Renal cortical epithelial cell (primary cell): ENCODE measurements around the gene ZNF627. TPM values are rescaled to one million over a fixed set of nuclear protein-coding genes. Genes with fewer than 3 reads are reported as not detected.
"Not testable (repeated sequence)": the region's sequence is repeated elsewhere in the genome, so short reads cannot be mapped to it uniquely, and the experiment has no call there.

Experiments used
- DNase-seq: peaks from one replicate; pipeline ENCODE4 v3.0.0-alpha.2; 2011; ENCODE audit warnings: low read depth
- total RNA-seq: library from RNA; depleted of rRNA; stranded (reverse); fragments of >200 nt; gene quantifications from 2 replicates; pipeline ENCODE4 v1.2.3, GENCODE V29; 2014

The ZNF627 gene
- total RNA-seq: 34.0 and 38.3 TPM in 2 replicates

GRCh38 chr19:11597202-11598102 lies at the start of gene ZNF627:
Gene ZNF627, plus strand, starts transcription at chr19:11597483. Its CDS starts 145 bp downstream, at chr19:11597628.
- DNase-seq: peak; percentile 95

GRCh38 chr19:11547929-11548700 lies 49.2 kb upstream of the ZNF627 start:
- no peak for DNase-seq

DNA sequence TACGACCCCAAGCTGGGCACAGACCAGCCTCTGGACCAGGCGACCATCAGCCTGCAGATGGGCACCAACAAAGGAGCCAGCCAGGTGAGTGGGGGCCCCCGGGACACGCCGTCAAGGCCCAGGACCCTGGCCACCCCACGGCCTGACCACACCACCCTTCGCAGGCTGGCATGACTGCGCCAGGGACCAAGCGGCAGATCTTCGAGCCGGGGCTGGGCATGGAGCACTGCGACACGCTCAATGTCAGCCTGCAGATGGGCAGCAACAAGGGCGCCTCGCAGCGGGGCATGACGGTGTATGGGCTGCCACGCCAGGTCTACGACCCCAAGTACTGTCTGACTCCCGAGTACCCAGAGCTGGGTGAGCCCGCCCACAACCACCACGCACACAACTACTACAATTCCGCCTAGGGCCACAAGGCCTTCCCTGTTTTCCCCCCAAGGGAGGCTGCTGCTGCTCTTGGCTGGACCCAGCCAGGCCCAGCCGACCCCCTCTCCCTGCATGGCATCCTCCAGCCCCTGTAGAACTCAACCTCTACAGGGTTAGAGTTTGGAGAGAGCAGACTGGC lies 47.8 kb upstream of the ZNF627 start:
- no peak for DNase-seq

DNA sequence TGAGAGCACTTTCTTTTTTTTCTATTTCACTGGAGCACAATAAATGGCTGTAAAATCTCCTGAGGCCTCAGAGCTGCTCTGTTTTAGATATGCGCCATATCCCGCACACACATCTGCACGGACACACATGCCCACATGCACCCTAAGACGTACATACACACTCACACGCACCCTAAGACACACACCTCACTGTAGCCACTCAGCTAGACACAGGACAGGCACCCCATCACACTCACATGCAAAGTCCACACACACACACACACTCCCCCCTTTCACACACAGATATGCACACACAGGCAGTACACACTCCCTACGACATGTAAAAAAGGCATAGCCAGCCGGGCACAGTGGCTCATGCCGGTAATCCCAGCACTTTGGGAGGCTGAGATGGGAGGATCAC lies 47.0 kb upstream of the ZNF627 start:
- no peak for DNase-seq

GRCh38 chr19:11551603-11552235 lies 45.6 kb upstream of the ZNF627 start:
- DNase-seq: no peak

DNA sequence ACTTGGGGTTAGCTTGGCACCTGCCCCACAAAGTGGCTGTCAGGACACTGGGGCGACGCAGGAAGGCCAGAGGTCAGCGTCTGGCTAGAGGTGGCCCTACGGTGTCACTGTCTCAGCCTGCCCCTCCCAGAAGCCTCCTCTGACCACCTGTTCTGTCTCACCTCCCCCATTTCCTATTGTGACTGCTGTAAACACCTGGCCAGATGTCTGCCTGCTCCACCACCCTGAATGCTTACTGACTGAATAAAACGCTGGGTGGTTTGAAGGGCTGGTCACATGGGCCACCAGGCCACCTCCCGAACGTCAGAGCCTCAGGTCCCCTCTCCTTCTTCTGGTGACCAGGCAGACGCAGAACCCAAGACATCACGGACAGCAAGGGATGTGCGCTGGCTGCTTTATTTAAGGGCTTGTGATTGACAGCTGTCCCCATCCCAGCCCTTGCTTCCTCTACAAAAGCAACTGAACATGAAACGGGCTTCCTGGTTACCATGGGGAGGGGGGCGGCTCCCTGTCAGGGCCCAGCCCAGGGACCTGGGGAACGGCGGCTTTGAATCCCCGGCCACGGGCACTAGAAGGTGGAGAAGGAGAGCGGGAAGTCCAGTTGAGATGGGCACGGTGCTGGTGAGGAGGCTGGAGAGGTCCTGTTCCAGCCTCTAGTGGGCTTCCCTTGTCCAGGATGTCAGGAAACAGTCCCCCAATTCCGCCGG lies 44.5 kb upstream of the ZNF627 start:
- DNase-seq: no peak

DNA sequence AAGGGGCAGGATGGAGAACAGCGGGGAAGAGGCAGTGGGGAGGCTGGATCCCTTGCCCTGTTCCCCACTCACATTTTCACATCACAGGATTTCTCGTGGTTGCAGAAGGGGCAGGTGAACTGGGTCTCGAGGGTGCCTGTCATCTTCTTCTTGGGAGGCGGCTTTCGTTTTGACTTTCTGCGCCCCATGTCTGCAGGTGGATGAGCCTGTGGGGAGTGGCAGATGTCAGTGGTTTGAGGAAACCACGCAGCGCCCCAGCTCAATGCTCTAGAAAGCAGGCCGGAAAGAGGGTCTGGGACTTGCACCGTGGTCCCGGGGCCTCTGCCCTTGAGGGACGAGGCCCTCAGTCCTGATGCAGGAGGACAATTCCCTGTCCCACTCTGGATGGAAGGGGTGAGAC lies 43.1 kb upstream of the ZNF627 start:
- DNase-seq: no peak

- DNase-seq: no peak
These were observed 42.0 kb upstream of the ZNF627 start for GRCh38 chr19:11555246-11555645.

GRCh38 chr19:11556634-11557420 lies 40.5 kb upstream of the ZNF627 start:
- DNase-seq: no peak

DNA sequence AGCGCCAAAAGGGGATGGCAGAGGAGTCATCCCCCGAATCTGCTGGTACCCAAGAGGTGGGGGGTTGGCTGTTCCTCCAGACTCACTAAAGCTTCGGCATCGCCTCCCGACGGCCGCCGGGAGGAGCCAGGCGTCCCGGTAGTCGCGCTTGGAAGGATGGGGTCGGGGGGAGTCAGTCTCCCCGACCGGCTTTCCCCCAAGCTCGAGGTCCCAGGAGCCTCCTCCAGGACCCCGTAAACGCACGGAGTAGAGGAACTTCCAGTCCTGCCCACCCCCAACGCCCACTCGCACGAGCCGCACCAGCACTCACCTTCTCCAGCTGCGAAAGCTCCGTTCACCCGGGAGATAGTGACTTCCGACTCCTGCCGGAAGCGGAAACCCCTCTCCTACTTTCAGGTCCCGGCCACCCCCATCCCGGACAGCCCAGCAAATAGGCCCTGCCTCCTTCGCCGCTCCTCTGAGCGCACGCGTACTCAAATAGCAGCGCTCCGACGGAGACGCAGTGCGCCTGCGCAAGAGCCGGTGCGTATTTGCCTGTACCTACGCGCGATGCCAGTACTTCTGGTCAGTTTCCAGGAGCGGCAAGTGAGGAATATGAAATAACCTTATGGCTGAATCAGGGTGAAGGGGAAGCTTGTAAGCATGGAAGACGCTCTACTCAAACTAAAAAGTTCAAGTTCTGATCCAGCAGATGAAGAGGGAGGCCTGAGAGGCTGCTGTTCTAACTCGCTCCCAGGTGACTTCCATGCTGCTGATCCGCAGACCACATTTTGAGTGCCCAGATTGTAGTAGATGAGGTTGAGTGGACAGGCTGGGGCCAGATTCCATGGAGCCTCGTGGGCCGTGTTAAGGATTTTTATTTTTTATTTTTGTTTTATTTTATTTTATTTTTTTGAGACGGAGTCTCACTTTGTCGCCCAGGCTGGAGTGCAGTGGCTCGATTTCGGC lies 38.1 kb upstream of the ZNF627 start, which contains the start of gene ELOF1:
Gene ELOF1, minus strand, starts transcription at position 350 of the 948 bp plus-strand sequence. CDS start 4,883 bp downstream, outside the sequence.
- peak; percentile 95 for DNase-seq

- peak; percentile 77 for DNase-seq
These were observed 36.8 kb upstream of the ZNF627 start for GRCh38 chr19:11560404-11561051.

- DNase-seq: no peak
These were observed 33.8 kb upstream of the ZNF627 start for GRCh38 chr19:11563532-11563931.

DNA sequence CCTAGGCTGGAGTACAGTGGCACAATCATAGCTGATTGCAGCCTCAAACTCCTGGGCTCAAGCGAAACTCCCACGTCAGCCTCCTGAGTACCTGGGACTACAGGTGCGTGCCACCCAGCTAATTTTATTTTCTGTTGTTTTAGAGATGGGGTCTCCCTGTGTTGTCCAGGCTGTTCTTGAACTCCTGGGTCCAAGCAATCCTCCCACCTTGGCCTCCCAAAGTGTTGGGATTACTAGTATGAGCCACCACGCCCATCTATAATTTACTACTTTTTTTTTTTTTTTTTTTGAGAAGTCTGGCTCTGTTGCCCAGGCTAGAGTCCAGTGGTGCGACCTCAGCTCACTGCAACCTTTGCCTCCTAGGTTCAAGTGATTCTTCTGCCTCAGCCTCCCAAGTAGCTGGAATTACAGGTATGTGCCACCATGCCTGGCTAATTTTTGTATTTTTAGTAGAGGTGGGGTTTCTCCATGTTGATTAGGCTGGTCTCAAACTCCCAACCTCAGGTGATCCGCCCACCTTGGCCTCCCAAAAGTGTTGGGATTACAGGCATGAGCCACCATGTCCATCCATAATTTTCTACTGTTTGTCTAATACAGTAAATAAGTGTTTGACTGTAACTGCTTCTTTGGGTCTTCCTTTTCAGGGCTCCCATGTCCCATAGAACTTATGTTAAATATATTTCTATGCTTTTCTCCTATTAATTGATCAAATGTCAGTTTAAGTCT lies 33.0 kb upstream of the ZNF627 start:
- not testable (repeated sequence) for DNase-seq

DNA sequence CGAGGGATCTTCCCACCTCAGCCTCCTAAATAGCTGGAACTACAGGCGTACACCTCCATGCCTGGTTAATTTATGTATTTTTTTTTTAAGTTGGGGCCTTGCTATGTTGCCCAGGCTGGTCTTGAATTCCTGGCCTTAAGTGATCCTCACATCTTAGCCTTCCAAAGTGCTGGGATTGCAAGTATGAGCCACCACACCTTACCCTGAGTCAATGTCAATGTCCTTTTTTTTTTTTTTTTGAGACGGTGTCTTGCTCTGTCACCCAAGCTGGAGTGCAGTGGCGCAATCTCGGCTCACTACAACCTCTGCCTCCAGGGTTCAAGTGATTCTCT lies 31.7 kb upstream of the ZNF627 start:
- DNase-seq: not testable (repeated sequence)

DNA sequence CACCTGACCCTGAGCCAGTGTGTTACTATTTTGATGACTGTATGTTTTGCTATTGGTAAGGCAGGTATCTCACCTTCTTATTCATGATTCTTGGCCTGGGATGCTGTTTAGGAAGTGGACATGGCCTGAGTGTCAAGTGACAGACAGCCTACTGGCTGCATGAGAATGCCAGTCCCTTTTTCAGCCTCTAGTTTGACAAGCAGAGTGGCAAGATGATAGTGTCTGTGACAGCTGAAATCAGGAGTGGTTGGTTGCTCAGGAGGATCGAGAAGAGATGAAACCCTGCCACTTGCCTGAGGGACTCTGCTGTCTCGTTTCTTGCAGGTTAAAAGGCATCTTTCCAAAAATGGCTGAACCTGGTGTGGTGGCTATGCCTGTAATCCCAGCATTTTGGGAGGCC lies 31.1 kb upstream of the ZNF627 start:
- no peak for DNase-seq

- DNase-seq: no peak
These were observed 27.2 kb upstream of the ZNF627 start for GRCh38 chr19:11570039-11570462.

DNA sequence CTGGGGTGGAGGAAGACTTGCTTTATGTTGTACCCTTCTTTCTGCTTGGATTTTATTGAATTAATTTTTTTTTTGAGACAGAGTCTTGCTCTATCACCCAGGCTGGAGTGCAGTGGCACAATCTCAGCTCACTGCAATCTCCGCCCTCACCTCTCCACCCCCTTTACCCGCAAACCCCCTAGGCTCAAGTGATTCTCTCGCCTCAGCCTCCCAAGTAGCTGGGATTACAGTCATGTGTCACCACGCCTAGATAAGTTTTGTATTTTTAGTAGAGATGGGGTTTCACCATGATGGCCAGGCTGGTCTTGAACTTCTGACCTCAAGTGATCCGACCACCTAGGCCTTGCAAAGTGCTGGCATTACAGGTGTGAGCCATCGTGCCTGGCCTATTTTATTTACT lies 23.9 kb upstream of the ZNF627 start:
- not testable (repeated sequence) for DNase-seq

GRCh38 chr19:11573763-11574162 lies 23.5 kb upstream of the ZNF627 start:
- not testable (repeated sequence) for DNase-seq
